HT1080 (cell line): ENCODE measurements around the gene COQ9. TPM values are rescaled to one million over a fixed set of nuclear protein-coding genes. Genes with fewer than 3 reads are reported as not detected.
"Not testable (repeated sequence)": the region's sequence is repeated elsewhere in the genome, so short reads cannot be mapped to it uniquely, and the experiment has no call there.

ENCODE experiments used
- DNase-seq: peaks from one replicate; pipeline ENCODE4 v3.0.0-alpha.2; 2015; ENCODE audit warnings: low read depth
- total RNA-seq: library from RNA; depleted of rRNA; stranded (reverse); fragments of >200 nt; shearing (Covaris generic); gene quantifications from 2 replicates; pipeline ENCODE4 v1.2.3, GENCODE V29; 2014

The COQ9 gene
- total RNA-seq, 1 experiment from 2014 or later = 82.4 TPM

DNA sequence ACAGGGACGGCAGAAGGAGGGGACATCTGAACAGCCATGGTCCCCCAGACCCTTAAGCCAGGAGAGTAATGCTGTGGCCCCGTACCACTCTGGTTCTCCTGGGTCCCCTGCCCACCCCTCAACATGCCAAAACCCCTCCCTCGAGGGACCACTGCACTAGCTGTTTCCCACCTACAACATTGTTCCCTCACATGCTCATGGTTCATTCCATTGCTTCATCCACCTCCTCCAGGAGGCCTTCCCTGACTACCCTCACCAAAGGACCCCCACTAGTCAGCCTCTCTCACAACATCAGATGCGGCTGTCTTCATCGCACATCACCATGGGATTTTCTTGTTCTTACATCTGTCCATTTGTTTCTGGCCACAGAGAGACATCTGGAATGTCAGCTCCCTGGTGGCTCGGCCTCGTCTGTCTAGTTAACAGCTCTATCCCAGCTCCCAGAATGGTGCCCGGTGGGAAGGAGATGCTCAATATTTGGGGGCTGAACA lies 37.3 kb downstream of the COQ9 start:
- DNase-seq = no peak

GRCh38 chr16:57485091-57485915 lies 38.0 kb downstream of the COQ9 start:
- DNase-seq = no peak

GRCh38 chr16:57485916-57486857 lies 38.9 kb downstream of the COQ9 start, which contains the start of gene DOK4:
Gene DOK4, minus strand, starts transcription at chr16:57486493. Its CDS starts 6,986 bp downstream, at chr16:57479507.
- DNase-seq = no peak

DNA sequence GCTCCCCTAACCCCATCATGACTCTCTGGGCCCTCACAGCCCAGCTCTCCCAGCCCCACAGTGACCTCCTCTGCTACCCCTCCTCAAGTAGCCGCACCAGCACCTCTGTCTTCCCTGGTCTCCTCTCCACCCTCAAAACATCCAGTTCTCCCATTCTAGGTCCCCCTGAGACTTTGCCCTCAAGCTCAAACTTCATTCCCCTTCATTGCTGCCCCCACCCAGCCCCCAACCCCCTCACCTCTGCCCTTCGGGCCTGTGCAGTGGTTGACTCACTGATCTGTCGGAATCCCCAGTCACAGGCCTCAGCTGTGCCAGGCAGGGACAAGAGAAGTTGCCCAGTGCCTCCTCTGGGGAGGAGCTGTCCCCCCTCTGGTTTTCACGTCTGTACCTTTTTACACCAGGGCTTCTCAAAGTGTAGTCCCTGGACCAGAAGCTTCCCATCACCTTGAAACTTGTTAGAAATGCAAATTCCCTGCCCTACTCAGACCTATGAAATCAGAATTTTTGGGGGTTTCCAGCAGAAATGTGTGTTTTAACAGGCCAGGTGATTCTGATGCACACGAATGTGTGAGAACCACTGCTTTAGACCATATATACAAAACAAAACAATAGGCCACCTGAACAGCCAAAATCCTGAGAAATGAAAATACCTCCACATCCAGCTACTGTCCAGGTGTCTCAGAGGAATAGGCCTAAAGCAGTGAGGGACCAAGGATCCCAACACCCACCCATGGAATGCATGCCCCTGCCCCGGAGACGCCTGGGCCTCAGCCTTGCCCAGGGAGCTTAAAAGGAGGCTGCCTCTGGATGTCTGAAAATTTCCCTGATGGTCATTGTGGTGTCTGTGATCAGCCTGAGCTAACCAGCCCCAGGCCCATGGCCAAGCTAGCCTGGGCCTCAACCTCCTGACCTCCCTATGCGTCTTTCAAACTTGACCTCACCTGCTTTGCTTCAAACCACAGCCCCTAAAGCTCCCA lies 39.9 kb downstream of the COQ9 start:
- no peak for DNase-seq

GRCh38 chr16:57489229-57489628 lies 42.0 kb downstream of the COQ9 start:
- DNase-seq = no peak

DNA sequence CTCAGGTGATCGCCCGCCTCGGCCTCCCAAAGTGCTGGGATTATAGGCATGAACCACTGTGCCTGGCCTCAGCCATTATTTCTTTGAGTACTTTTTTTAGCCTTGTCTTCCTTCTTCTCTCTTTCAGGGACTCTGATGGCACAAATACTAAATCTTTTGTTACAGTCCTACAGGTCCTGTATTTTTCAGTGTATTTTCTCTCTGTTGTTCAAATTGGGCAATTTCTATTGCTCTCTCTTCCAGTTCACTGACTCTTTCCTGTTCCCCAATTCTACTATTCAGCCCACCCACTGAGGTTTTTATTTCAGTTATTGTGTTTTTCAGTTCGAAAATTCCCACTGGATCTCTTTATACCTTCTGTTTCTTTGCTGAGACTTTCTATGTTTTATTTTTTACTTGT lies 46.5 kb downstream of the COQ9 start:
- no peak for DNase-seq

GRCh38 chr16:57497121-57497520 lies 49.8 kb downstream of the COQ9 start:
- DNase-seq = no peak

GRCh38 chr16:57498031-57498430 lies 50.8 kb downstream of the COQ9 start:
- DNase-seq = no peak

DNA sequence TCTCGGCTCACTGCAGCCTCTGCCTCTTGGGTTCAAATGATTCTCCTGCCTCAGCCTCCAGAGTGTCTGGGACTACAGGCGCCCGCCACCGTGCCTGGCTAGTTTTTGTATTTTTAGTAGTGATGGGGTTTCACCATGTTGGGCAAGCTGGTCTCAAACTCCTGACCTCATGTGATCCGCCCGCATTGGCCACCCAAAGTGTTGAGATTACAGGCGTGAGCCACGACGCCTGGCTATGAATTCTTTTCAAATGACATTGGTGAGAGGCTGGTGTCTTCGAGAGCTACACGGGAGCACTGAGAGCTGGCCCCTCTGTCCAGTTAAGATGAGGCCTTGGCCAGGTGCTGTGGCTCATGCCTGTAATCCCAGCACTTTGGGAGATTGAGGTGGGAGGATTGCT lies 52.7 kb downstream of the COQ9 start:
- DNase-seq = not testable (repeated sequence)

DNA sequence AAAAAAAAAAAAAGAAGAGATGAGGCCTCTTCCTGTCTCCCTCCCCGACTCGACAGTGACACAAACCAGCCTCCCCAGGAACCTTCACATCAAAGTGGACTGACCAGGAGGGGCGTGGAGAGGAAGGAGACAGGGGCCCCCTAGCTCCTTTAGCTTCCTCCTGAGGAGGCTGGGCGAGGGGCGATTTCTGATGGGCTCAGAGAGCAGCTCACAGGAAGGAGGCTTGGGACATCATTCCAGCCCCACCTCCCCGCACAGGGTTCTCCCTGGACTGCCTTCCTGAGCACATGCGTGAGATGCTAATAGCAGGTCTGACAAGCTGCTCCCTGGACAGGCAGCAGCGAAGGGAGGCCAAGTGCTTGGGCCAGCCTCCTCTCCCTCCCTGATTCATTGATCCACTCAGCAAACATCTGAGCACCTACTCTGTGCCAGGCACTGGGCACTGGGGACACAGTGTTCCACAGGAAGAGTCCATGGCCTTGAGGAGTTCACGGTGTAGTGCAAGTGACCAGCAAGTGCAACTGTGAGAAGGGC lies 53.4 kb downstream of the COQ9 start:
- no peak for DNase-seq

DNA sequence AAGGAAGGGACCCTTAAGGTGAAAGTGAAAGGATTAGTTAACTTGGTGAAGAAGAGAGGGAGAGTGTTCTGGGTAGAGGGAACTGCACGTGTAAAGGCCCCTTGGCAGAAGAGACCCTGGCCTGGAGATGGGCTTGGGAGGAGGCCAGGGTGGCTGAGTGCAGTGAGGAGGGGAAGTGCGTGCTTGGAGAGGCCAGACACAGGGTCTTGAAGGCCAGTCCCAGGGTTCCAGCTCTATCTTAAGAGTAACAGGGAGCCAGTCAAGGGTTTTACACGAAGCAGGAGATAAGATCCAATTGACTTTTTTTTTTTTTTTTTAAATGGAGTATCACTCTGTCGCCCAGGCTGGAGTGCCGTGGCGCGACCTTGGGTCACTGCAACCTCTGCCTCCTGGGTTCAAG lies 54.2 kb downstream of the COQ9 start:
- no peak for DNase-seq

DNA sequence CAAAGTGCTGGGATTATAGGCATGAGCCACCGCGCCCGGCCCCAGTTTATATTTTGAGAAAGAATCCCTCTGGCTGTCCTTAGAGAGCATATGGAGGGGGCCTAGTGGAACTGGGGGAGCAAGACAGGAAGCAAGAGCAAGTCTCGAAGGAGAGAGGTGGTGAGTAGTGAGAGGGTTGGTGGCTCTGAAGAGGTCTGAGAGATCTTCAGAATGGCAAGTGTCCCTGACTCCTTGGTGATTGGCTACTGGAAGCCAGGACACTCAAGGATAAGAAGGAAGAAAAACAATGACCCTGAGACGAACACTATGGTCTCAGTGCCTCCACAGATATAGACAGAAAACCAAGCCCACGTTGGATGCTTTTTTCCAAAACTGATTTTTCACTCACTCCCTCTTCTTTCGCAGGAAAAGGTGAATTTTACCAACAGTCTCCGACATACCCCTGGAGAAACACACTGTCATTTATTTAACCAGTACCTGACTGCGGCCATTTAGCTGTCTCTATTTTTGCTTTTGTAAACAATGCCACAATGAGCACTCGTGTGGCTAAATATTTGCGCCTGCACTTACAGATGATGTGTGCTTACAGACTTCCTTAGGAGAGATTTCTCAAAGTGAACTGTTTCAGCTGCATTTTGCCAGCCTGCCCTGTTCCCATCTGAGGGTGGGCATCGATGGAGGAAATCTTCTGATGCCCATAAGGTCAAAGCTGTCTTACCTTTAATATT lies 54.9 kb downstream of the COQ9 start:
- DNase-seq = no peak

DNA sequence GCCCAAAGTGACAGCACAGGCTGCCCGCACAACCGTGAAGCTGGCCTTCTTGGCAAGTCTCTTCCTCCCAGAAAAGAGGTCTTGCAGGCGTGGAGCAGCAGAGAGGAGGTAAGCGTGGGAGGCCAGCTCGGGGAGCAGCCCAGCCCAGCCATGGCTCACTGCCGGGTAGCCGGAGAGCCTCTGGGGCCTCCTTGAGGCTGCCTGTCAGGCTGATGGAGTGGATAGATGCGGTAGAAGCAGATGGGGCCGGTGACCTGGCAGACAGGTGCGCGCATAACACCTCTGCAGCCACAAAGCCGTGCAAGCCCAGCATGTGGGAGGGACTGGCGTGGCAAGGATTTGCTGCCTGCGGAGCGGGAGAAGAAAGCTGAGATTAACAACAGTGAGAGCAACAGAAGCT lies 56.1 kb downstream of the COQ9 start:
- DNase-seq = no peak

- DNase-seq = no peak
Measured at GRCh38 chr16:57504001-57504400, 56.7 kb downstream of the COQ9 start.

GRCh38 chr16:57504491-57504890 lies 57.2 kb downstream of the COQ9 start:
- no peak for DNase-seq

DNA sequence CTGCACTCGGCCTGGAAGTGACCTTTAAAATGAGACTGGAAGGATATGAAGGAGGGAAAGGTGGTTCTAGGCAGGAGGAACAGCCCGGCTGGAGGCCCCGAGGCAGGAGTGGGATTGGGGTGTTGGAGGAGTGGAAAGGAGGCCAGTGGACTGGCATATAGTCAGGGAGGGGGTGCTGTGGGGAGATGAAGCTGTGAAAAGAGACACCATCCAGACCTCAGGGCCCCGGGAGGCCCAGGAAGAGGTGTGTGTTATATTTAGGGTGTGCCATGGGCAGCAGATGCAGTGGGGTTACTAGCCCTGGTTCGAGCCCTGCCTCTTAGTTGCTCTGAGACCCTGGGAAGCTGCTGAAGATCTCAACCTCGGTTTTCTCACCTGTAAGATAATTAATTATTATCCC lies 57.9 kb downstream of the COQ9 start:
- no peak for DNase-seq

DNA sequence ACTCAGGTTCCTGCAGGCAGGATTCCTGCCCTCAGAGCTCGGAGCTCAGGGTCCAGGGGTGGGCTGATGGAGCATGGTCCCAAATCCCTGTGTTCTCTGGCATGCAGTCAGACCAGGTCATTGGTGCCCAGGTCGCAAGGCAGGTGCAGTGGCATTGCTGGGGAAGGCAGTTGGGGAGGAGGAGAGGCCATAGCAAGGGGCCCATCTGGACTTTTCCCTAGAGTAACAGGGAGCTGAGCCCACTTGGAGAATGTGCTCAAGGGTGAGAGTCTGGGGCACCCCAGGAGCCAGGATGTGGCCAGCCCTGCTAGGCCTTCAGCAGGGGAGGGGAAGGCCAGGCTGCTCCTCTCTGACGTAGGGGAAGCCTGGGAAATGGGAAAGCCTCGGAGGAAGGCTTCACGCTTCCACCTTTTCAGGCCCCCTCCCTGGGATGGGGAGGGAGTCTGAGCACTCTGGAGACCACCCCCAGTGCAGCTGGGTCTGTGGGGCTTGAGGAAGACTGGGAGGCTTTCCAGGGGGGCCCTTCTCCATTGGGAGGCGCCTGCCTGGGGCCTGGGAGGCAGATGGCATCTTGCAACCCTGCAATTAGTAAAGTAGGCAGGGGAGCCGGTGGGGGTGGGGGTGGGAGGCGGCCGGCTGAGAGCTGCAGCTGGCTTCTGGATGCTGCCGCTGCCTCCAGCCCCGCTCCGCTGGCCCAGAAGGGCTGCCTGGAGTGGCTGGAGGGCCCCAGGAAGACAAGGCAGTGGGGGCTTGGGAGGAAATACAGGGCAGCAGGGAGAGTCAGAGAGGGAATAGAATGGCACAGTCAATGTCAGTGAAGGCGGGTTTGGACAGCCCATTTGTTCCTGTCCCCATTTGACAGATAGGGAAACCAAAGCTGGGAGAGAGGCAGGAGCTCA lies 60.1 kb downstream of the COQ9 start:
- no peak for DNase-seq

GRCh38 chr16:57508035-57508425 lies 60.8 kb downstream of the COQ9 start:
- no peak for DNase-seq
